Lung (tissue), 12 donors: ENCODE data around the gene CFAP61. TPM values are rescaled to one million over a fixed set of nuclear protein-coding genes. Genes with fewer than 3 reads are reported as not detected.

ENCODE experiments used
- ATAC-seq: fragments of 200-7000 bp; cut with Tn5 transposase; one replicate; pipeline ENCODE4 v1.9.1; 2020; ENCODE audit warnings: moderate number of reproducible peaks; ENCODE audit not compliant: insufficient read depth, low FRiP score
- DNase-seq, 3 donors: peaks; one replicate each; pipeline ENCODE4 v3.0.0-alpha.2; 2013 to 2017
- H3K27ac ChIP-seq, 2 donors: one replicate each; pipeline ENCODE4 v1.5.1; 2013; ENCODE audit warnings: mild to moderate bottlenecking in 2 of 2, moderate library complexity in 2 of 2, control low read depth in 1 of 2, inconsistent platforms in 1 of 2, low read depth in 1 of 2, low read length in 1 of 2
- H3K27me3 ChIP-seq, 3 donors: one replicate each; pipeline ENCODE4 v1.5.1; 2013; ENCODE audit warnings: low read length in 2 of 3; ENCODE audit not compliant: control insufficient read depth in 3 of 3, insufficient read depth in 3 of 3
- H3K36me3 ChIP-seq, 4 donors: one replicate each; pipeline ENCODE4 v1.5.1; 2013; ENCODE audit warnings: low read length in 4 of 4, mild to moderate bottlenecking in 1 of 4, moderate library complexity in 1 of 4; ENCODE audit not compliant: control insufficient read depth in 4 of 4, insufficient read depth in 4 of 4
- H3K4me1 ChIP-seq, 5 donors: one replicate each; pipeline ENCODE4 v1.5.1; 2013; ENCODE audit warnings: low read length in 5 of 5, mild to moderate bottlenecking in 2 of 5, moderate library complexity in 1 of 5; ENCODE audit not compliant: control insufficient read depth in 5 of 5, insufficient read depth in 5 of 5
- H3K4me3 ChIP-seq: one replicate; pipeline ENCODE4 v1.5.1; 2013; ENCODE audit warnings: mild to moderate bottlenecking, control low read depth, moderate library complexity
- H3K9ac ChIP-seq, 2 donors: one replicate each; pipeline ENCODE4 v1.5.1; 2013; ENCODE audit warnings: low read length in 2 of 2, control low read depth in 1 of 2; ENCODE audit not compliant: insufficient read depth in 1 of 2
- H3K9me3 ChIP-seq, 4 donors: one replicate each; pipeline ENCODE4 v1.5.1; 2013; ENCODE audit warnings: low read length in 3 of 4, mild to moderate bottlenecking in 1 of 4, moderate library complexity in 1 of 4; ENCODE audit not compliant: control insufficient read depth in 4 of 4, insufficient read depth in 3 of 4
- CTCF ChIP-seq: IDR thresholded peaks from 2 replicates; pipeline ENCODE4 v1.5.1; 2012; ENCODE audit warnings: mild to moderate bottlenecking; ENCODE audit errors: control extremely low read depth, extremely low read depth
- WGBS, 2 donors: extraction: QIAGEN DNeasy Blood & Tissue Kit; methylation state at CpG; one replicate each; pipeline ENCODE4 v1.1.7; 2013; 5-methylcytosine and 5-hydroxymethylcytosine counted together
- polyA plus RNA-seq, 2 donors: library from polyadenylated mRNA; stranded (reverse); fragments of 200-250 nt; gene quantifications; one replicate each; pipeline ENCODE4 v1.2.1, GENCODE V29; 2013
- total RNA-seq, 2 donors: library from RNA; depleted of rRNA in 1 of 2; stranded (reverse); fragments of >200 nt in 1 of 2; gene quantifications; one replicate each; pipeline ENCODE4 v1.2.1, GENCODE V29; 2014 to 2021
- donor health status: control.
- donor health status: control.
- donor health status: Bipolar disorder and iron deficiency.
- donor health status: healthy.
- donor health status: DM: yes; HTN: yes; CAD: no.

The CFAP61 gene
- total and polyA plus RNA-seq, 4 donors = 2.0 to 15.4 (median 6.5) TPM

GRCh38 chr20:20274821-20275220 is 222.5 kb downstream of the CFAP61 start:
- no peaks in the 10 kb centered on the region for H3K27me3 ChIP-seq
- TF ChIP-seq CTCF = no peak
- ATAC-seq (no peak), DNase-seq (no peak)
- H3K4me3 ChIP-seq = no peak overlapping the region
- no peaks in the 10 kb centered on the region for H3K36me3 ChIP-seq
- WGBS, 2 donors = 92 to 95% methylated on average over 3 of the region's 3 CpGs
- H3K4me1 ChIP-seq = peaks cover 0 to 5% (median 0%) of the 10 kb centered on the region in 5 donors
- no peak overlapping the region for H3K9ac ChIP-seq
- H3K27ac ChIP-seq = no peak overlapping the region
- H3K9me3 ChIP-seq = no peaks in the 10 kb centered on the region

- Histone ChIP-seq H3K27me3 (no peaks in the 10 kb centered on the region), H3K4me3 (no peak overlapping the region), H3K9me3 (peaks cover 0 to 1% (median 0%) of the 10 kb centered on the region in 4 donors), H3K36me3 (no peaks in the 10 kb centered on the region), H3K9ac (no peak overlapping the region), H3K27ac (no peak overlapping the region), H3K4me1 (peaks cover 0 to 5% (median 0%) of the 10 kb centered on the region in 5 donors)
- WGBS, 2 donors = 74 to 87% methylated on average over 5 of the region's 5 CpGs
- no peak for TF ChIP-seq CTCF
- ATAC-seq (no peak), DNase-seq (peak in 2 of 3 donors; percentile 11 to 28)
These were observed 223.3 kb downstream of the CFAP61 start for GRCh38 chr20:20275636-20276035.

GRCh38 chr20:20276811-20277530 is 224.6 kb downstream of the CFAP61 start:
- no peak for TF ChIP-seq CTCF
- ATAC-seq (no peak), DNase-seq (peak in 2 of 3 donors; percentile 46 to 52)
- Histone ChIP-seq H3K4me3 (no peak overlapping the region), H3K9me3 (peaks cover 0 to 1% (median 0%) of the 10 kb centered on the region in 4 donors), H3K9ac (no peak overlapping the region), H3K36me3 (no peaks in the 10 kb centered on the region), H3K27me3 (no peaks in the 10 kb centered on the region), H3K27ac (peak overlapping the region in 1 of 2 donors; percentile 50), H3K4me1 (peaks cover 0 to 5% (median 0%) of the 10 kb centered on the region in 5 donors)
- WGBS, 2 donors = 28 to 34% methylated on average over 26 of the region's 26 CpGs
